CD4-positive, alpha-beta T cell treated with Interleukin-21 for 1 hour (primary cell): ENCODE results near the gene SYCE3.

Source experiments
- DNase-seq: peaks from one replicate; pipeline ENCODE4 v3.0.0-alpha.2; 2020

SYCE3 gene

GRCh38 chr22:50599816-50600455, 37.2 kb upstream of the SYCE3 start:
- peak; percentile 64 for DNase-seq

- no peak for DNase-seq
Observed at GRCh38 chr22:50597097-50597496, 34.4 kb upstream of the SYCE3 start.

DNA sequence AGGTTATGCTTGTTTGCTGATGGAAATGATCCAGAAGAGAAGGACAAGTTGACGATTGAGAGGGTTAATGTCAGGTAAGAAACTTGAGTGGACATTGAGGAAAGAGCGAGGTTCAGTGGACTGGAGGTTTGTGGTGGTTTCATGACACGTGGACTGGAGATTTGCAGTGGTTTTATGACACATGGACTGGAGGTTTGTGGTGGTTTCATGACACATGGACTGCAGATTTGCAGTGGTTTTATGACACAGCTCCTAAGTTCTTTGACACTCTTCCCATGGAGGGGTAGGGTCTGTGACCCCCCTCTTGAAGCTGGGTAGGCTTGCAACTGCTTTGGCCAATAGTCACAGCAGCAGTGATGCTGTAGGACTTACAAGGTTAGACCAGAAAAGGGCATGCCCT, 32.5 kb upstream of the SYCE3 start:
- DNase-seq: no peak

- DNase-seq: no peak
Observed at GRCh38 chr22:50587407-50587806, 24.7 kb upstream of the SYCE3 start.

DNA sequence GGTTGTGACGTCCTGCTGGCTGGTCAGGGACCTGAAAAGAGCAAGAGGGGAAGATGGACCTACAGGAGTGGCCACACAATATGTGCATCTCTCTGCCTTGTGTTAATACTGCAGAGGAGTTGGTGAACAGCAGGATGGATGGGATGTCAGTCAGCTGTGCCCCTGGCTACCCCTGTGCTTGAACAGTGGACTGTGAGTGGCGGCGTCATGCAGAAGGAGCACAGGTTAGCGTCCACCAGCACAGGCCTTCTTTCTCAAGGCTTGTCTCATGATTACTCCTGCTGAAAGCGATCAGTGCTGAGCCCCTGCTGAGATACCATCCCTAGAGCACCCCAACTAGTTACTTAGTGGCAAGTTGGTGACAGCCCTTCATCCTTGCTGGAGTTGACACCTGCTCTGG, 23.7 kb upstream of the SYCE3 start:
- no peak for DNase-seq

DNA sequence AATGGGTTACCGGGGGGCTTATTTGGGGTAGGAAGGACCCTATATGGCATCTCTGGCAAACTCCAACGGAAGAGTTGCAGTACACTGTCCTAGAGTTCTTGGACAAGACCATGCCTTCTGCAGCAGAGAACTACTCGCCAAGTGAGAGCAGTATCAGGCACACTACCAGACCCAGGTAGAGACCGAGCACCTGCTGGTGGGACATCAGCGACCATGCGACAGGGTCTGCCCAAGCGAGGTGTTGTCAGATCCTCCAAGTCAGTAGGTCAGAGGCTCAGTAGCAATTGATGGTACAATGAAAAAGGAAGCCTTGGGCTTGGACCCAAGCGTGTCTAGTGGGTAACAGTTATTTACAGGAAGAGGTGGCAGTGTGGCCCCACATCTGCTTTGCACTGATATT, 23.1 kb upstream of the SYCE3 start:
- no peak for DNase-seq

DNA sequence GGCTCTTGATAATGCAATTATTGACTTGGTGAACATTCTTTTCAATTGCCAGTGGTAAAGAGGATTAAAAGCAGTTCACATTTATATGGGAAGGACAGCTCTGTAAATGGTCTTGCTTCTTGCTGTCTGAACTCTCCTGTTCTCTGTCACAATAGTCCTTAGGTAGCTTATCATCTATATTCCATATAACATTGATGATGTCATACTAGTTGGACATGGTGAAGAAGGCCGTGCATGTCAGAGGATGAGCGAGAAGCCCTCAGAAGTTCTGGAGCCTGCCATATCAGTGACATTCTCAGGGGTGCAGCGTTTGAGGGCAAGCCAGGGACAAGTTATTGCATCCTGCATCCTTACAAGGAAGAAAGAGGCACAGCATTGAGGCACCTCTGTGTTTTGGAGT, 22.5 kb upstream of the SYCE3 start:
- DNase-seq: no peak

- DNase-seq: no peak
Observed at GRCh38 chr22:50584106-50585096, 21.7 kb upstream of the SYCE3 start.

- no peak for DNase-seq
Observed at GRCh38 chr22:50583294-50583861, 20.7 kb upstream of the SYCE3 start.

DNA sequence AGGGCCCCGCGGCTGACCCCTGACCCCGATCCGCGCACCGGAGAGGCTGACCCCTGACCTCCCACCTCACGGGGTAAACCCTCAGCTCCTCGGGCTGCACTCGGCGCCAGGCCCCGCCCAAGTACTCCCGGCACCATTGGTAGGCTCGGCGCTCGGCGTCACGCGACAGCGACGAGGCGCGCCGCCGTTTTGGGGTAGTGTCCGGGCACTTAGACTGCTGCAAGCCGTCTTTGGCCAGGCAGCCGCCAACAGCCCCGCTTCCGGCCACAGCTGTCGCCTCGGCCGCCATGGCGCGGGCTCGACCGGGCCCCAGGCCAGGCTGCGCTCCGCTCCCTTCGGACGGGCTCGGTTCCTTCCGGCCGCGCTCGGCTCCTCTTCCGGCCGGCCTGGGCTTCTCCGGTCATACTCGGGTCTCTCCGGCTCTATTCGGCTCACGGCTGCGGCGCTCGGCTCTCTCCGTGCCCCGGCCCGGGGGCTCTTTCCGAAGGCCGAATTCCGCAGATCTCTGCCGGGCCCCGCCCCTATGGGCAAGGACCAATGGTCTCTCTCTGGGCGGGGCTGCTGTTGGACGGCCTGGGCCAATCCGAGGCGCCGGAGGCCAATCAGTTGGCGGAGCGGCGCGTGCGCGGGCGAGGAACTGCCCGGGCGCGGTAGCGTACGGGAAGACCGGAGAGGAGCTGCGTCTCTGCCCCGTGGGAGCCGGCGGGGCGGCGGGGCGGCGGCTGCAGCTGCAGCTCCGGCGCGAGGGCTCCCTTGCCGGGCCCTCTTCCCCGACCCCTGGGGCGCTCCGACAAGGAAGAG, 20.0 kb upstream of the SYCE3 start, which contains the start of gene CHKB:
TSS of gene CHKB (minus strand) at position 357 of the 801 bp plus-strand sequence. CDS start at position 289, 68 bp downstream.
- DNase-seq: peak; percentile 99

DNA sequence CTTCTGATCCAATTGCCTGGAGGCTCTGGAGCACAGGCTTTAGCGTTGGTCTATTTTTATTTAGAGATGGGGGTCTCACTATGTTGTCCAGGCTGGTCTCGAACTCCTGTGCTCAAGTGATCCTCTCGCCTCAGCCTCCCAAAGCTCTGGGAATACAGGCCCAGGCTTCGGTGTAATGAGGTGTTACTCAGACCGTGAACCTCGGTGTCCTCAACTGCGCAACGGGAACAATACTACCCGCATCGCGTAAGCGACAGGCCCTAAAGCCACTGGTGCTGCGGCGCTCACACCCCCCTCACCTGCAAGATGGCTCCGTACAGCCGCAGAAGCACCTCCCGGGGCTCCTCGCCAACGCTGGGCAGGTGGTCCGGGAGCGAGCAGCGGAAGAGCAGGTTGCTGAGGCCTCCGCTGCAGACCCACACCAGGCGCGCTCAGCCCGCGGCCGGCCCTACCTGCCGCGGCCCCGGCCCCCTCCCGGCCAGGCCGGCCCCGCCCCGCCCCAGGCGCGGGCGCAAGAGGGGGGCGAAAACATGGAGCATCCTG, 19.3 kb upstream of the SYCE3 start:
- DNase-seq: peak; percentile 39

DNA sequence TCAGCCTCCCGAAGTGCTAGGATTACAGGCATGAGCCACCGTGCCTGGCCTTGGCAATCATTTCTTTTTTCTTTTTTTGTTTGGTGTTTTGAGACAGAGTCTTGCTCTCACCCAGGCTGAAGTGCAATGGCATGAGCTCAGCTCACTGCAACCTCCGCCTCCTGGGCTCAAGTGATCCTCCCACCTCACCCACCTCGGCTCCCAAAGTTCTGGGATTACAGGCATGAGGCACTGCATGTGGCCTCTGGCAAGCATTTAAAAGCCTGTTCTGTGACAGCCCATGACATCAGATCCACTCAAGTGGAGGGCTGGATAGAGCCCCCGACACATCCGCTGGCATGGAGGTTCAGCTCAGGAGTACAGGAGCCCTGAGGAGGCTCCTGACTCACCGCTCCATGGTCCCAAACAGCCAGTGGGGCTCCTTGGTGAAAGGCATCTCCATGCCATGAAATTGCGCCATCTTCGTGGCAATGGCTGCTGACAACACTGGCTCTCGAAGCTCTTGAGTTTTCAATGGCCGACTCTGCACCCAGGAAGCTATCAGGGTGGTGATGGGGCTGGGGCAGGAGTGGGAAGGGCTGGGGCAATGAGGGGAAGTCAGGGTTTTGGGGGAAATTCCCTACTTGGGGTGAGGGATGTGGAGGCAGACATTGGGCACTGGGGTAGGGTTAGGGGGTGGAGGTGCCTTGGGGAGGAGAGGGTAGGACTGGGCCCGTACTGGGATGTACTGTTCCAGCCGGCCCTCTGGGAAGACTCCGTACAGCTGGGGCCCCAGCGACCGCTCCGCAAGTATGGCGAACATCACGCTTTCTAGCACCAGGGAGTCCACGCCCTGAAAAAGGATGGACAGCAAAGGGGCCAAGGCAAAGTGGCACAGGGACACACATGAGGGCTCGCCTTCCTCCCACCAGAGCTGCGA, 18.6 kb upstream of the SYCE3 start:
- DNase-seq: no peak

DNA sequence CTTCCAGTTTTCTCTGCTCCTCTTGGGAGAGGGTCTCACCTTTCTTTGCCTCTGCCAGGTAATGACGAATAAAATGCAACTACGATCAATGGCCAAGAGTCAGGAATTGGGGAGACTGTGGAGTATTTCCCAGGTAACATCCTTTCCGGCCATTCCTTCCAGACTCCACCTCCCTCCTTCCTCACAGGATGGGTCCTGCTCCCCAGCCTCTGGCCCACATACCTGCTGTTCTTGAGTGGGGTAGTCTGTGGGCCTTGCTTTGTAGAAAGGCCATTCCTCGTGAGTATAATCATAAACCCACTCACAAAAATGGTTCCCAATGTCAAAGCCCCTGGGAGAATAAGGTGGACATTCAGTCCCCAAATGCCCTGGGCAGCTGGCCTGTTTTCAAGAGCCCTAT, 17.0 kb upstream of the SYCE3 start:
- DNase-seq: no peak

DNA sequence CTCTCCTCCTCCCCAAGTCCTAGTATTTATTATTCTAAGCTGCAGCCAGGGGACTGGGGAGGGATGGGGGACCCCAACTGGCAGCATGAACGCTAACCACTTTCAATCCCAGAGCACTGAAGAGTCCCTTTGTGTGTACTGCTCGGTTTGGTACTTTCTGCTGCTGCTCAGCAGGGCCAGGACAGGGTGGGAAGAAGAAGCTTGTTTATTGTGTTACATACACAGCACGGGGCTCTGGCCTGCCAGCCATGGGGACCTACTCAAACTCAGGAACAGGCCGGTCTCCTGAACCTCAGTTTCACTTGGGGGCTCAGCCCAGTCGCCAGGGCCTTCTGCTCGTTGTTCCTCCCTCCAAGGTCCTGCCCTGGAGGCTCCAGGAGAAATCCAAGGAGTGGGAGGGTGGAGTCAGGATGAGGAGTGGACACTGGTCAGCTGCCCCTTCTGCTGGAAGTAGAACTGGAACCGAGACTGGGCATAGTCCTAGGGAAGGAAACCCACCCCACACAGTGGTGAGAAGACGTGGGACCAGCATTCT, 16.1 kb upstream of the SYCE3 start:
- no peak for DNase-seq

DNA sequence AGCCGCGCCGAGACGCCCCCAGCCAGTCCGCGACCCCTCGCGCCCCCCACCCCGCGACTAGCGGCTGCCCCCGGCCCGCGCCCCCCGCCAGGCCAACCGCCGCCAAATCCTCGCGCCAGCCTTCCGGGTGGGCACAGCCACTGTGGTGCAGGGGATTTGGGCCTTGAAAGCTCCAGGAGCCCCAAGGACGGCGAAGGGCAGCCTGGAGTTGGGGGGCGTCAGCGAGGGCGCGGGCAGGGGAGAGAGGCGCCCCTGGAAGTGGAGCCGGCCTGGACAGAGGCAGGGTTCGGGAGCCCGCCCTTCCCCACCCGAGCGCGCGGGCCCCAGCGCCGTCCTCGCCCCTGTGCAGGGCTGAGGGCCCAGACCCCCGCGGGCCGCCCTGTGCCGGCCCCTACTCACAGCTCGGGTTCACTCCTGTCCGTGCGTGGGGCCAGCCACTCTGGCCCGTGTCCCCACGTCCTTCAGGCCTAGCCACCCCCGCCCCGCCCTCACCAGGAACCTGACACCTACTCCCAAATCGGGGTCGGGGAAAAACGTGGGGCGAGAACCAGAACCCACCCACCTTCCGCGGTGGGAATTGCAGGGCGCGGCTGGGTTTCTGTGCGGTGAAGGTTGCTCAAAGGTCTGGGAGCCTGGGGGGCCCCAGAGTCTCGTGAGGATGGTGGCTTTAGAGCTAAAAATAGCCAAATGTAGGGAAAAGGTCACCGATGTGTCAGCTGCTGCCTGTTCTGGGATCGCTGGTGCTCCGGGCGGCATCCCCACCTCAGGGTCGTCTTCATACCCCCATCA, 15.5 kb upstream of the SYCE3 start, which contains the start of gene CPT1B:
TSS of gene CPT1B (minus strand) at position 441 of the 789 bp plus-strand sequence. CDS start 512 bp downstream, outside the sequence.
- no peak for DNase-seq

- no peak for DNase-seq
Observed at GRCh38 chr22:50577697-50577986, 14.9 kb upstream of the SYCE3 start.

DNA sequence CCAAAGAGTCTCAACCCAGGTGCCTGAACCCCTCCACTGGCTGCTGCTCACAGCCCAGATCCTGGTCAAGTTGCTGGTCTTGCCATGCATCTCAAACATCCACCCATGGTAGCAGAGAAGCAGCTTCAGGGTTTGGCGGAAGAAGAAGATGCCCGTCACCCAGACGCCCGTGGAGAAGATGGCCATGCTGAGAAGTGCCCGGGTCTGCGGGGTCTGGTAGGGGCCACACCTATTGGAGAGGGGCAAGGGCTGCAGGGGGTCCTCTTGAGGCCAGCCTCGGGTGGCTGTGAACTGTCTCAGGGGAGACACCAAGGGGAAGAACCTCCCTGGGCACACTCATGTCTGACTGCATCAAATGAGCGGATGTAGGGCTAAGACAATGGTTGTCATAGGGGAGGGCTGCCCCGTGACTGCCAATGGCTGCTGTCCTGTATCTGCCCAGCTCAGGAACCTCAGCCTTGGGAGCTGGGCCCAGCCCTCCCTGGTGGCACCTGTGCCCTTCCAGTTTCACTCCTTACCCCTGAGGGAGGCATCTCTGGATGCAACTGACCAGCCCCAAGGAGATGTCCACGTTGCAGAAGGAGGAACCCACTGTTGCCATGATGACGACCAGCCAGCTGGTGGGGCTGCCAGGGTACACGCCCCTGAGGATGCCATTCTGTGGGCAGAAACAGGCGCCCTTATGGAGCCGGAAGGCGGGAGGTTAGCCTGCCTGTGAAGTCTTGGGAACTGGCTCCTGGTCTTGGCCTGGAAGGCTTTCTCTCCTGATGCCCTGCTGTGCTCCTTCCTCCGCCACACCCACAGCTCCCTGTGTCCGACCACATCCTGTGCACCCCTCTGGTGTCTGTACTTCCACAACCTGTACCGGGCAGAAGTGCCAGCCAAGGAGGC, 14.3 kb upstream of the SYCE3 start:
- DNase-seq: no peak

DNA sequence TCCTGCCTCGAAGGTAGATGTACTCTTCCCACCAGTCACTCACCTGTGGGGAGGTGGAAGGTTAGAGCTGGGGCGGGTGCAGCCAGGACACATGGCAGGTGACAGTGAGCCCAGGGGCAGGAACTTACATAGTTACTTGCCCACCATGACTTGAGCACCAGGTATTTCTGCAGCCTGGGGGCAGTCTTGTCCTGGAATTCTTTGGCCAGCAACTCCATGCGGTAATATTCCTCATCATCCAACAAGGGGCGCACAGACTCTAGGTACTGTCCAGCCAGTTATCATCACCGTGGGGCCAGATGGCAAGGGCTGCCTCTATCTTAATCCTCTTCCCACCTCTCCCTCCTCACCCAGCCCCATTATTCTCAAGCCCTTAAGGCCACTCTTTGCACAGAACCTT, 13.4 kb upstream of the SYCE3 start:
- no peak for DNase-seq

GRCh38 chr22:50575426-50575941, 12.8 kb upstream of the SYCE3 start:
- DNase-seq: no peak
